ENCODE results near the gene DDX59. TPM values are rescaled to one million over a fixed set of nuclear protein-coding genes. Genes with fewer than 3 reads are reported as not detected.
"Not testable (repeated sequence)": the region's sequence is repeated elsewhere in the genome, so short reads cannot be mapped to it uniquely, and the experiment has no call there.

The DDX59 gene
- total RNA-seq, 1 donor from 2014 or later = 20.2 TPM

GRCh38 chr1:200630515-200630899 lies 39.2 kb downstream of the DDX59 start:
- DNase-seq (ENCODE audit: low read depth in 2 of 2) = not testable (repeated sequence)

- no peak for DNase-seq (ENCODE audit: low read depth in 2 of 2)
Observed at GRCh38 chr1:200629876-200630514, 39.7 kb downstream of the DDX59 start.

- DNase-seq (ENCODE audit: low read depth in 2 of 2) = no peak
Observed at GRCh38 chr1:200628223-200628881, 41.4 kb downstream of the DDX59 start.

DNA sequence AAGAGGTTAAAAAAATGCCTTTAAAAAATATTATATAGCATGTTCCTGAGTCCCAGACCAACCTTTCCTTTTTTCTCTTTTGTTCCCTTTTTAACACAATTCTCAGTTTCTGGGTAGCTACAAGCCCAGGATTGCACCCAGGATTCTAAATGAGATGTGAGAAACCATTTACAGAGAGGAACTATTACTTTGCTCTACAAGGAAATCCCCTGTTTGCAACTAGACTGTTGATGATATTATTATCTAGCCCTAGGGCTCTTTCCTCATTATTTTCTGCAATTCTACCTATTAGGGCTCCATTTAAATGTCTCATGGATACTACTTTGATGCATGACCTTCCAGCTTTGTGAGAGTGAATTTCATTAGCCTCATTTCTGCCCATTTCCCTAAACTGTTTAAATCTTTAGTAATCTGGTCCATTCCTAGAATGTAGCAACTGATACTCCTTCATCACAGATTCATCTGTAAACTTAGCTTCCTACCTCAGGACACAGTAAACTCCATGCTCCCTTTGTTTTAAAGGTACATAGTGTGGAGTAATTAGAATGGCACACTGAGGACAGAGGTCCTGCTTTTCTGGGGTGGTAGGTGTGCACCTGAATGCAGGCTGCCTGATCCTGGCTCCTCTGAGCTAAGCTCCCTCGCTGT lies 42.0 kb downstream of the DDX59 start:
- no peak for DNase-seq (ENCODE audit: low read depth in 2 of 2)

GRCh38 chr1:200626853-200627534 lies 42.7 kb downstream of the DDX59 start:
- DNase-seq (ENCODE audit: low read depth in 2 of 2) = no peak

DNA sequence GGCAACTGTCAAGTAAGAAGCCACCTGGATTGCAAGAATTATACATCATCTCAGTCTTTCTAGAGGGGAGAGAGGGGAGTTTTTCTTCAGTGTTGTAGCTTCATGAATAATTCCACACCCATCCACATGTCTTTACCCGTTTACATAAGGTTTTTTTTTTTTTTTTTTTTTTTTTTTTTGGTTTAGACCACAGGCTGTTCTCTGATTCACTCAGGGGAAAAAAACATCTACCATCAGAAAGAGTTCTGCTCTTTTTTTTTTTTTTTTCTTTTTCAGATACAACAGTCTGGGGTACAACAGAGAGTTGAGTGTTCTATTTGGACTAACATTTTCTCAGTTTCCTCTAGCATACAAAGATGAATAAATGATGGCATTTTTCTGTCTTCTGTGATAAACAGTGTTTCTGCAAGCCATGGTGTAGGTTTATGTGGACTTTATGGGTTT lies 44.3 kb downstream of the DDX59 start:
- DNase-seq (ENCODE audit: low read depth in 2 of 2) = peak in 1 of 2 donors; percentile 41

- DNase-seq (ENCODE audit: low read depth in 2 of 2) = peak in 1 of 2 donors; percentile 38
Observed at GRCh38 chr1:200624679-200625335, 44.9 kb downstream of the DDX59 start.

DNA sequence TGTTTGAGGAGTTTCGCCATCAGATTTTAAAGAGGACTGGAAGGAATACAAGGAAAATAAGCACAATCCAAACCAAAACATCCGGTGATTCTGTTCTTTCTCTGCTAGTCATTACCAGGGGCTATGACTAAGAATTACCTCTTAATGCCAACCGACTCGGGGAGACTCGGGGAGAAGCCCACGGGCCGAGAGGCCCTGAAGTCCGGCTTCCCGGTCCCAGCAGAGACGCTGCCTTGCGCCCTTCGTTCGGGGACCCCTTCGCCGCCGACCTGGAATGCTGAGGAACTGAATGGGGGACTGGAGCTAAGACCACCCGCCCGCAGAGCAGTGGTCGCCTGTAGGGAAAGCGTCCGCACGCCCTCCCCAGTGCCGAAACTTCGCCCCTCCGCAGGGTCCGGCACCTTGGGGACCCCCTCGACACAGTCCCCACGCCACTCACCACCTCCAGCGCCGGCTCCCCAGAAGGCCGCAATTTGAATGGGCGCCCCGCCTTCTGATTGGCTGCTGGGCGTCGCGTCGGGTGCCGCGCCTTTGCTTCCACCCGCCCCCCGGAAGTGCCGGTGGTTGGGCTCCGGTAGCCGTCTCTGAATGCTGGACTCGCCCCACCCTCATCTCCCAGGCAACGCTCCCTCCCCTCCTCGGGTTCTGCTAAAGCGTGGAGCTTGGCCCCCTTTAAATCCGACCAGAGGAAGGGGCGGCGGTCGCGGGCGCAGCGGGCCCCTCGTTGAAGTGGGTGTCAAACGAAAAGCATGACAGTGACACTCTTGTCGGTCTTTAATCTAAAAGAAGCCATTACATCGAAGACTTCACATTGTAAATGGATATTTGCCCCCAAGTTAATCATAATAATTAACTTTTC lies 49.2 kb downstream of the DDX59 start, which contains the start of gene KIF14:
Gene KIF14 (minus strand): TSS at position 479 of the 859 bp plus-strand sequence. CDS start 2,028 bp downstream, outside the sequence.
- DNase-seq (ENCODE audit: low read depth in 2 of 2) = peak; percentile 82 to 91

- no peak for DNase-seq (ENCODE audit: low read depth in 2 of 2)
Observed at GRCh38 chr1:200619894-200620272, 49.8 kb downstream of the DDX59 start.

DNA sequence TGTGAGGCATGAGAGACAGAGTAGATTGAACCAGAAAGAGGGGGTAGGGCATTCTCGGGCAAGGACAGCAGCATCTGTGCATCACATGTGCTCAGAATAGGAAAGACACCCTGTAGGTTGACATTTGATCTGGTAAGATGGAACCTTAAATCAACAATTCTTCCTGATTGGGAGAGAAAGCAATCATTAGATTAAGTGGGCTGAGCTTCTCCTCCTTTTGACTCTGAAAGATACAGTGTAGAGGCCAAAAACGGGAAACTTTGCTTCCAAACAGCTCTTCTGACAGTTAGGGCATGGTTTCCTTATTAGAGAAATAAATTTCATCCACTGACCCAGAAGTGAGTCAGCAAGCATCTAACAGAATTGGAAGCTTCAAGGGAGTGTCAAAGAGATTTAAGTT lies 58.9 kb downstream of the DDX59 start:
- no peak for DNase-seq (ENCODE audit: low read depth in 2 of 2)

DNA sequence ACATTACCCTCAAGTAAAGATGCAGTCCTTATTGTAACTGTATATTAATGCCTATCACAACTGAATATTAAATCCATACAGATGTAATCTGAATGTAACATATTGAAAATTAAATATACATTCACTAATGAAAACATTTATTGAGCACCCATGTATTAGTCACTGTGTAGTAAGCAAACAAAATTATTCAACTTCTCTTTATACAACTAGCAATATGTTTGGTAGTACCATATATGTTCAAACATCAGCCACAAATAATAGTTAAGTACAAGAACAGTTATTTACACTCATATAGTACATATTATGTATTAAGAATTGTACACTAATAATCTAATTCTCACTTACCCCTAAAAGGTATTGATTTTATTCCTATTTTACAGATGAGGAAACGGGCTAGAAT lies 67.1 kb downstream of the DDX59 start:
- DNase-seq (ENCODE audit: low read depth in 2 of 2) = no peak

Other genes starting within 250 kb of the DDX59 start
- 1.2 and 3.9 TPM in 2 replicates for gene KIF14, start 49.2 kb downstream of the DDX59 start, total RNA-seq
- gene CAMSAP2, start 69.0 kb upstream of the DDX59 start, total RNA-seq = 21.4 and 26.0 TPM in 2 replicates
- gene GPR25, start 203.1 kb upstream of the DDX59 start, total RNA-seq = not detected in 2 replicates
- under 0.01 TPM in 1 of 2 replicates, not detected in the other for gene INAVA, start 225.0 kb upstream of the DDX59 start, total RNA-seq